Measurements from ENCODE around the gene HERC2. TPM values are rescaled to one million over a fixed set of nuclear protein-coding genes. Genes with fewer than 3 reads are reported as not detected.
"Not testable (repeated sequence)": the region's sequence is repeated elsewhere in the genome, so short reads cannot be mapped to it uniquely, and the experiment has no call there.

The HERC2 gene
- total RNA-seq, 2 donors from 2014 or later = 32.9 to 39.1 TPM

DNA sequence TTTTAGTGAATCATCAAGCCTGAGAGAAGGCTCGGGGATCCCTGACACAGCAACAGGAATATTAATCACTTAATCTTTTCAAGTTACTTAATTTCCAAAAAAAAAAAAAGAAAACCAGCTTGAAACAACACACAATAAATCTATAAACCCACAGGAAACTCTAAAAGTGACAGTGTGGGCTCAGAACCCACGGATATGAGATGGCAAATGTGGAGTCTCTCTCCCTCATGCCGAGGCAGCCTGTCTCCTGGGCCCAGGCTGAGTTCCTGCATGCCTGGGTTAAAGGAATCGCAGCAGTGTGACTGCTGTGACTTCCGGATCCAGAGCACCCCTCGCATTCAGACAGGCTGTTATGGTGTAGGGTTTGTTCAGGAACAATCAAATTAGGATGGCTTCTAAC, 90.2 kb downstream of the HERC2 start:
- H3K27ac Mint-ChIP-seq; H3K4me1 Mint-ChIP-seq; H3K27me3 Mint-ChIP-seq; DNase-seq; H3K4me3 Mint-ChIP-seq; H3K9me3 ChIP-seq (ENCODE audit: control insufficient read depth, low read length, poor library complexity, severe bottlenecking); H3K36me3 Mint-ChIP-seq (ENCODE audit: low read depth); ATAC-seq: not testable (repeated sequence)

DNA sequence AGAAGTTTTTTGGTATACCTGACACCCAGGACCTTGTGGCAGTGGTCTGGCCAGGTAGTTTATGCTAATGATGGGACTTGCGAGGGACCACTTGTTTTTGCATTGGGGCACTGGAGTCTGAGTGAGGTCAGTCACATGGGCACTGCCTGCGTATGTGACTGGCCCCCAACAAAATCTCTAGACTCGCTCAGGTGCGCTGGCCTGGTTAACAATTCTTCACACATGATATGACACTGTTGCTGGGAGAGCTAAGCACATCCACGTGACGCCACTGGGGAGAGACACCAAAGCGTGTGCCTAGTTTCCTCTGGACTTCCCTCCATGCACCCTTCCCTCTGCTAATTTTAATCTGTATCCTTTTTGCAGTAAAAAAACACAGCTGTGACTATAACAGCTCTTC, 90.6 kb downstream of the HERC2 start:
- not testable (repeated sequence) for H3K27ac Mint-ChIP-seq; H3K4me3 Mint-ChIP-seq; H3K4me1 Mint-ChIP-seq; H3K36me3 Mint-ChIP-seq (ENCODE audit: low read depth); ATAC-seq; H3K27me3 Mint-ChIP-seq; DNase-seq; H3K9me3 ChIP-seq (ENCODE audit: control insufficient read depth, low read length, poor library complexity, severe bottlenecking)

DNA sequence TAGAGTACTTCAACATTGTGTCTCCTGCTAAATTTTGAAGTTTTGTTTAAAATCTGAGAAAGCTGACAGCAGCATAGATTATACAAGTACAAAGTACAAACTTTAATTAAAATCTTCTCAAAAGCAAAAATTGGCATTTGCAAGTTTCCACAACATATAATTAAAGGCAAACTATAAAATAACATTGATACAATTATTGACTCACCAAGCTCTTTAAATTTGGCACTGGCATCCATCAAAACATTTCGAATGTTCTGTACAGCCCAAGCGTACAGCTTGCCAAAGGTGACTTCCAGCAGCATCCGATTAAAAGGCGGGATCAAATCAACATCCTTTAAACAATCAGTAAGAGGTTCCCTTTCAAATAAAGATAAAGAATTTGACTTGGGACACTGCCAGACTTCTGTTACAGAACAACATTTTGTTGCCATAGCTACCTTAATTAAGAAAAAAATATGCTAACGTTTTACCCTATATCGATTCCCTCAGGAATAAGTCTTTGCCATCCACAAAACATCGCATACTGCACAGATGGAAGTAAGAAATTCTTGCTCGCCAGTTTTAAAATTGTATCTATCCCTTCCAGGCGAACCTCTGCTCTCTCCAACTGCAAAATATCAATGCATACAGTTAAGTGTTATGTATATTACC, 92.9 kb downstream of the HERC2 start:
- not testable (repeated sequence) for ATAC-seq; DNase-seq; H3K27ac Mint-ChIP-seq; H3K4me1 Mint-ChIP-seq; H3K36me3 Mint-ChIP-seq (ENCODE audit: low read depth); H3K9me3 ChIP-seq (ENCODE audit: control insufficient read depth, low read length, poor library complexity, severe bottlenecking); H3K27me3 Mint-ChIP-seq; H3K4me3 Mint-ChIP-seq

DNA sequence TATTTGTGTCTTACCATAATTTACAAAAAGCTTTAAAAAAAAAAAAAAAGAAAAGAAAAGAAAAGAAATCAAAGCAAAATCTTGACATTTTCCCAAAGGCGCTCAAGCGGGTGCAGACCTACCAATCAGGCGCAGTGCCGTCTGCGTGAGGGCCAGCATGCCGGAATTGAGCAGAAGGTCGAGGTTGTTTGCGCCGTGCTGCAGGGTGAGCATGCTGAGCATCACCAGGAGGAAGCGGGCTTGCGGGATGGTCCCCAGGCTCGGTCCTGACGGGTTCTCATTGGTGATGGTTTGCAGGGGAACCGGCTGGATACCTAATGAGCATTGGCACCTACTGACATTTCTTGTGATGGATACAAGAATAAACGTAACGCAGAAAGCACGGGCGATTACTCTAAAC, 93.9 kb downstream of the HERC2 start:
- H3K36me3 Mint-ChIP-seq (ENCODE audit: low read depth) = peaks cover 7% of the 10 kb centered on the region
- no peaks in the 10 kb centered on the region for H3K9me3 ChIP-seq (ENCODE audit: control insufficient read depth, low read length, poor library complexity, severe bottlenecking)
- no peaks in the 10 kb centered on the region for H3K27me3 Mint-ChIP-seq
- peaks cover 3% of the 10 kb centered on the region for H3K4me1 Mint-ChIP-seq
- H3K4me3 Mint-ChIP-seq = no peak overlapping the region
- ATAC-seq = no peak
- H3K27ac Mint-ChIP-seq = no peak overlapping the region
- no peak for DNase-seq

DNA sequence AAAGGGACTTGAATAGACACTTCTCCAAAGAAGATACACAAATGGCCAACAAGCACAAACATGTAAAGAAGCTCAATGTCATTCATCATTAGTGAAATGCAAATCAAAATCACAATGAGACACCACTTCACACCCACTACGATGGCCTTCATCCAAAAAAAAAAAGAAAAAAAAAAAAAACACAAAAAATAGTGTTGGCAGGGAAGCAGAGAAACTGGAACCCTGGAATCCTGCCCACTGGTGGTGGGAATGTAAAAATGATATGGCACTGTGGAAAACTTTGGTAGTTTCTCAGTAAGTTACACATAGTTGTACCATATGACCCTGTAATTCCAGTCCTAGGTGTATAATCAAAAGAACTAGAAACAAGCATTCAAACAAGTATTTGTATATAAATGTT, 94.7 kb downstream of the HERC2 start:
- H3K4me1 Mint-ChIP-seq; ATAC-seq; H3K27me3 Mint-ChIP-seq; H3K36me3 Mint-ChIP-seq (ENCODE audit: low read depth); H3K27ac Mint-ChIP-seq; H3K9me3 ChIP-seq (ENCODE audit: control insufficient read depth, low read length, poor library complexity, severe bottlenecking); H3K4me3 Mint-ChIP-seq; DNase-seq: not testable (repeated sequence)

DNA sequence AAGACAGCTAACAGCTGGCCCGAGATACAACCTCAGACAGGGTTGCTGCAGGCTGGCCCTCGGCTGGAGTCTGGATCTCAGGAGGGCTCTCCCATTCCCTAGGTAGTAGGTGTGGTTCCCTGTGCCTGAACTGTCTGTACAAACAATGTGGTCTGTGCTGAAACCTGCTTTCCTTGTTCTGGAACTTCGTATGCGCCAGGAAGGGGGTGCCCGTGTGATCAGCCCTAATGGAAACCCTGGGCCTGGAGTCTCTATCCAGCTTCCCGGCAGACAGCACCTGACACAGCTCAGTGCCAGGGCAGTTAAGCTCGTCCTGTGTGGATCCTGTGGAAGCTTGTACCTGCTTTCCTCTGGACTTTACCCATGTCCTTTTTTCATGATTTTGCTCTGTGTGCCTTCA, 99.4 kb downstream of the HERC2 start:
- not testable (repeated sequence) for H3K27me3 Mint-ChIP-seq; H3K4me1 Mint-ChIP-seq; ATAC-seq; H3K36me3 Mint-ChIP-seq (ENCODE audit: low read depth); H3K9me3 ChIP-seq (ENCODE audit: control insufficient read depth, low read length, poor library complexity, severe bottlenecking); H3K27ac Mint-ChIP-seq; H3K4me3 Mint-ChIP-seq; DNase-seq

DNA sequence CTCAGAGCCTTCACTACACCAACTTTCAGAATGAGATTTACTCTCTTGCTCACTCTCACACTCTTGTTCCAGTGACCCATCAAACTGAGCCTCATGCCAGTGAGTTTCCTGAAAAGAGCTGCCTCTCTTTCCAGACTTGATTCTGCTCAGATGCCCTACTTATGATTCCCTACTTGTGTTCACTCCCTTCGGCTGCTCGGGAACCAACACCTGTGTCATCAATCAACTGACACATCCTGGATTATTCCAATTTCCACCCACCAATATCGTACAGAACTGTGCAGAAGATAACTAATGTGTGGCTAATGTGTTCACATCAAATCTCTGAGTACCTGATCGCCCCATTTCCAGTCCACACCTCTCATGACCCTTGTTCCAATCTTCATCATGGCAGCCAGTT, 100.3 kb downstream of the HERC2 start:
- not testable (repeated sequence) for H3K27ac Mint-ChIP-seq; H3K9me3 ChIP-seq (ENCODE audit: control insufficient read depth, low read length, poor library complexity, severe bottlenecking); H3K4me3 Mint-ChIP-seq; ATAC-seq; DNase-seq; H3K36me3 Mint-ChIP-seq (ENCODE audit: low read depth); H3K27me3 Mint-ChIP-seq; H3K4me1 Mint-ChIP-seq

DNA sequence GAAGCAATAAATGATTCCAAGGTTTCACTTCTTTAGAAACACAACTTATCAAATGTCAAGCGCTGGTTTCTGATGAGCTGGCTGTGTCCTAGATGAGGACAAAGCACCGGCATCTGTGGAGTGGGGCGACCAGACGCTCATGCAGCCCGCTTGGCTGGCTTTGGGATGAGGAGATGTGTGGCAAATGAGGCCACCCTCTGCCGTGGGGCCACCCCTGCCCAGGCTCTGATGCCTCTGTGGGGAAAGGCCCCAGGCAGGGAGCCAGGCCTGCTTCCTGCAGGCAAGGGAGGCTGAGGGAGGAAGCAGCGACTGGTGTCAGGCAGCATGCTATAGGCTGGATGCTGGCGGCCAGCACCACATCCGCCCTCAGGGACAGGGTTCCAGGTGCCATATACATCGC, 102.9 kb downstream of the HERC2 start:
- Mint-ChIP-seq H3K27ac (no peak overlapping the region), H3K27me3 (no peaks in the 10 kb centered on the region), H3K4me3 (no peak overlapping the region), H3K36me3 (ENCODE audit: low read depth) (no peaks in the 10 kb centered on the region), H3K4me1 (no peaks in the 10 kb centered on the region)
- no peaks in the 10 kb centered on the region for H3K9me3 ChIP-seq (ENCODE audit: control insufficient read depth, low read length, poor library complexity, severe bottlenecking)
- ATAC-seq = no peak
- no peak for DNase-seq

DNA sequence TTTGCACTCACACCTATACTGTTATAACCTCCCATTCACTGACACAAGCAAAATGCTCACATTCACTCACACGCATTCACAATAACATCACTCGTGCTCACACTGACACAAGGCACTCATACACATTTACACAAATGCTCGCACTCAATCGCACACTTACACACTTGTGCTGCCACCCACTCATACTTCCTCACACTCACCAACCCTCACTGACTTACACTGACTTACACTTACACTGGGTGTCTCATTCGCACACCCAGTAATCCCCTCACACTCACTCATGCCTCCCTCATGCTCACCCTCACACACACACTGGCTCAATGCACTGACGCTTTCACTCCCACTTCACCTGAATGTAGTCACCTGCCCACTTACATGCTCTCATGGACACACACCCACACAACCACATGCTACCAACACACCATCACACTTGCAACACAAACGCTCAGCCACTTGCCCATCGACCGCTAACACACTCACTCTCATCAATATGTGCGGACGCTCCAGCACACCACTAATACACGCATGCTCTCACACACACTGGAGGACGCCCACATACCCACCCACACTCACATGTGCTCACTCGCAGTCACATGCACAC, 104.9 kb downstream of the HERC2 start:
- H3K36me3 Mint-ChIP-seq (ENCODE audit: low read depth); ATAC-seq; H3K27ac Mint-ChIP-seq; H3K4me1 Mint-ChIP-seq; H3K9me3 ChIP-seq (ENCODE audit: control insufficient read depth, low read length, poor library complexity, severe bottlenecking); DNase-seq; H3K4me3 Mint-ChIP-seq; H3K27me3 Mint-ChIP-seq: not testable (repeated sequence)

DNA sequence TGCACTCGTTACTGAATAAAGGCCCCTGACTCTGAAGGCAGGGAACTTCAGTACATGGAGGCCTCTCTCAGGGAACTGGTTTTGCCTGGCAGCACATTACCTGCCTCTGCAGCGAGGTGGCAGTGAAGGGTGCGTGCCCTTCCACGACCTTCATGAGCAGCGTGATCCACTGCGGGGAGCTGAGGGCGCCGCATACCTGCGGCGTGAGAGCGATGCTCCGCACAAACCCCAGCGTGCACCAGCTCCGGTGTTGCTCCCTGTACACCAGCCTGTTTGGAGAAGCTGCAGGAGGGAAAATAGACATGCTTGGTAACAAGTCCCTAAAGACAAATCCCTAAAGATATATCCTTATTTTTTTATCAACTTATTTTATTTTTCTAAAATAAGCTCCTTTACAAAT, 106.5 kb downstream of the HERC2 start:
- H3K36me3 Mint-ChIP-seq (ENCODE audit: low read depth); H3K9me3 ChIP-seq (ENCODE audit: control insufficient read depth, low read length, poor library complexity, severe bottlenecking); H3K4me3 Mint-ChIP-seq; DNase-seq; H3K27me3 Mint-ChIP-seq; H3K27ac Mint-ChIP-seq; H3K4me1 Mint-ChIP-seq; ATAC-seq: not testable (repeated sequence)

DNA sequence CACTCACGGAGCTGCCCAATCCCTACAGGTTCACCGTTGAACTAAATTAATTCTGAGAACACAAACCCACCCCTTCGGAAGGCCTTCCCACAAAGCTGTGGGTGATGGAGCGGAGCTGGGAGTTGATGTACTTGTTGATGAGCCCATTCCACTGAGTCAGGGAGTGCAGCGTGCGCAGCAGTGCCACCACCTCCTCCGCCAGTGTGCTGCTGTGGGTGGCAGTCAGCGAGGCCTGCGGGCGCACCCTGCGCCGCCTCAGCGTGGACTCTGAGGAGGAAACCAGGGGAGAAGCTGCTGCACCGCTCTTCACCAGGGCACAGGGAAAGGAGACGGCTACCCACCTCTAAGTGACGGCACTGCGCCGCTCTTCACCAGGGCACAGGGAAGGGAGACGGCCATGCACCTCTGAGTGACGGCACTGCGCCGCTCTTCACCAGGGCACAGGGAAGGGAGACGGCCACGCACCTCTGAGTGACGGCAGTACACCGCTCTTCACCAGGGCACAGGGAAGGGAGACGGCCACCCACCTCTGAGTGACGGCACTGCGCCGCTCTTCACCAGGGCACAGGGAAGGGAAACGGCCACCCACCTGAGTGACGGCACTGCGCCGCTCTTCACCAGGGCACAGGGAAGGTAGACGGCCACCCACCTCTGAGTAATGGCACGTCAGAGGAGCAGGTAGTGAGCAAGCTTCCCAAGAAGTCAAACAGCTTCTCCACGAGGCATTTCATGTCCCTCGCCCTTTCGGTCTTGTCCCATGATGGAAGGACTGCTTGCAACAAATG, 107.8 kb downstream of the HERC2 start:
- H3K9me3 ChIP-seq (ENCODE audit: control insufficient read depth, low read length, poor library complexity, severe bottlenecking); H3K36me3 Mint-ChIP-seq (ENCODE audit: low read depth); H3K4me3 Mint-ChIP-seq; H3K4me1 Mint-ChIP-seq; ATAC-seq; H3K27me3 Mint-ChIP-seq; DNase-seq; H3K27ac Mint-ChIP-seq: not testable (repeated sequence)

DNA sequence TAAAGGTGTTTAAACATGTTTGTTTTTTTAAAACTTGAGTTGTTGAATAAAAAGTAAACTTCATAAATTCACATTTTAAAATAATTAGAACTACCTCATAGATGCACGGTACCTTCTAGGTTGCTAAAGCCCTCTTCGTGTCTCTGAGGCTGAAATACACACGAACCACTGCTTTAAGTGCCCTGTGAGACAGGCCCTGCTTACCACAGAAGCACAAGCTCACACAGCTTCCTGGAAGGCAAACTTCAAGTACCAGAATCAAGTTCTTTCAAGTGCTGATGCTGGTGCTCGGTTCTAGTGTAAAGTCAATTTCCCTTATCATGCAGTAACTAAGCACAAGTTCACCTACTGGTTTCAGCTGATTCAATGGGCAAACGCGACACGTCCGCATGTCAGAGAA, 108.6 kb downstream of the HERC2 start:
- H3K27ac Mint-ChIP-seq; H3K27me3 Mint-ChIP-seq; H3K36me3 Mint-ChIP-seq (ENCODE audit: low read depth); H3K4me1 Mint-ChIP-seq; ATAC-seq; H3K9me3 ChIP-seq (ENCODE audit: control insufficient read depth, low read length, poor library complexity, severe bottlenecking); H3K4me3 Mint-ChIP-seq; DNase-seq: not testable (repeated sequence)

DNA sequence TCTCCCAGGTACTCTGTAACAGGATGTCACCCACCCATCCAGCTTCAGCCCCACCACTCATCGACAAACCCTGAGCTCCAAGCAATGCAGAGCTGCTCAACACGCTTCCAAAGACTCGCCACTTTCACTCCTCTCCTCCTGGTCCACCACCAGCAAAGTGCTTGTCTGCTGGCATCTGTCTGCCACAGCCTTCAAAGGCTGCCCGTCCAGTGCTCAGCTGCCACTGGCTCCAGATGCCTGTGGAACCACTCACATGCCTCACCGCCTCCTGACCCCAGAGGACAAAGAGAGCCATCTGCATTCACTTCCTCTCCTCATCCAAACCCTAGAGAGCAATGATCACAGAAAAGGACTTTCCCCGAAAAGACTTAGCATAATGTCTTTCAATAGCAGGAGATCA, 113.4 kb downstream of the HERC2 start:
- Mint-ChIP-seq H3K4me3 (no peak overlapping the region), H3K4me1 (peaks cover 6% of the 10 kb centered on the region), H3K27ac (no peak overlapping the region), H3K27me3 (no peaks in the 10 kb centered on the region), H3K36me3 (ENCODE audit: low read depth) (peaks cover 6% of the 10 kb centered on the region)
- no peaks in the 10 kb centered on the region for H3K9me3 ChIP-seq (ENCODE audit: control insufficient read depth, low read length, poor library complexity, severe bottlenecking)
- no peak for DNase-seq
- no peak for ATAC-seq

DNA sequence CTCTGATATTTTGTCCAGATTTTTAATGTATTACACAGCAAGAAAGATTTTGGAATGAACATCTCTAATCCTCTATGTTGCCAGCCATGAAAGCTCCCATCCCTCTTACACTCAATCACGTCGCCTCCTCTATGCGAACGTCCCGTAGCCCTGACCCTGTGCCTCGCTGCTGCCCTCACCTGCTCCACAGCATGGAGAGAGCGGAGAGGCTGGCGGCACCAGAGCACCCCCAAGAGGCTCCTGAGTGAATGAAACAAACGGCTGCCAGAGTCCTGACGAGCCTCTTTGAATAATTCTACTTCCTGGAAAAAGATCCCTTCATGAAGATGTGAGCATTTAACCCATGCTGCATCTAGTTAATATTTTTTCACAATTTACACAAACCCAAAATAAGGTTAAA, 116.3 kb downstream of the HERC2 start:
- ATAC-seq, H3K4me3 Mint-ChIP-seq: not testable (repeated sequence)
- H3K36me3 Mint-ChIP-seq (ENCODE audit: low read depth) = peaks cover 10% of the 10 kb centered on the region

More for the DNA sequence above, 116.3 kb downstream of the HERC2 start:
- H3K9me3 ChIP-seq (ENCODE audit: control insufficient read depth, low read length, poor library complexity, severe bottlenecking); DNase-seq; H3K27me3 Mint-ChIP-seq; H3K27ac Mint-ChIP-seq; H3K4me1 Mint-ChIP-seq: not testable (repeated sequence)

Measured in T-helper 17 cell (primary cell).